Right lobe of liver (tissue), 6 donors: ENCODE results near the gene DBET. TPM values are rescaled to one million over a fixed set of nuclear protein-coding genes. Genes with fewer than 3 reads are reported as not detected.
"Not testable (repeated sequence)": the region's sequence is repeated elsewhere in the genome, so short reads cannot be mapped to it uniquely, and the experiment has no call there.

Source experiments
- ATAC-seq, 4 donors: fragments of 200-7000 bp; cut with Tn5 transposase; one replicate each; pipeline ENCODE4 v1.9.1; 2020; ENCODE audit warnings: mild to moderate bottlenecking in 4 of 4, moderate library complexity in 4 of 4
- DNase-seq, 3 donors: peaks; one replicate each; pipeline ENCODE4 v3.0.0-alpha.2; 2020
- H3K27ac ChIP-seq, 3 donors: fragments of 200-600 bp; one replicate each; pipeline ENCODE4 v1.8.0; 2022
- H3K27me3 ChIP-seq, 2 donors: fragments of 200-600 bp; one replicate each; pipeline ENCODE4 v1.8.0; 2022
- H3K36me3 ChIP-seq, 4 donors: fragments of 200-600 bp; sonication (generic) in 1 of 4; one replicate each; pipeline versions ENCODE4 v1.5.1 to v1.8.0; 2017 to 2022; ENCODE audit warnings: control low read depth in 1 of 4
- H3K4me1 ChIP-seq, 4 donors: fragments of 200-600 bp; sonication (generic) in 1 of 4; one replicate each; pipeline versions ENCODE4 v1.5.1 to v1.8.0; 2017 to 2022; ENCODE audit warnings: control low read depth in 1 of 4
- H3K4me3 ChIP-seq, 3 donors: fragments of 200-600 bp; one replicate each; pipeline ENCODE4 v1.8.0; 2022
- H3K9me3 ChIP-seq, 4 donors: fragments of 200-600 bp; sonication (generic) in 1 of 4; one replicate each; pipeline versions ENCODE4 v1.5.1 to v1.8.0; 2017 to 2022; ENCODE audit warnings: control low read depth in 1 of 4
- POLR2A ChIP-seq: fragments of 450-650 bp; IDR thresholded peaks from one replicate; pipeline ENCODE4 v1.6.1; 2017; ENCODE audit warnings: antibody characterized with exemption, mild to moderate bottlenecking
- WGBS: methylation state at CpG from one replicate; pipeline ENCODE4 v1.1.6; 2018; ENCODE audit warnings: low coverage, low lambda C conversion rate; ENCODE audit not compliant: insufficient coverage; ENCODE audit errors: missing lambda C conversion rate; 5-methylcytosine and 5-hydroxymethylcytosine counted together
- intact Hi-C, 2 donors: fragments of 100-400 bp; cut with DNase I; formaldehyde crosslinking; loops; one replicate each; pipeline versions ENCODE4 v1.11.2 to v1.14.1; 2022
- total RNA-seq, 6 experiments: library from RNA; depleted of rRNA in 2 of 6; stranded (reverse); fragments of >200 nt in 2 of 6; fragmentation: NEBNext Ultra II Directional in 3 of 6; extraction: Animal tissue kit (Norgen Biotek cat#: 25700) in 3 of 6; gene quantifications; one replicate each; pipeline versions ENCODE4 v1.1.0 to v1.2.4, GENCODE V29; 2016 to 2023
- TF ChIP-seq, protein P1 (sequence below), 4 donors: fragments of 200-600 bp in 3 of 4; fragments of 450-650 bp in 1 of 4; IDR thresholded peaks; one replicate each; pipeline versions ENCODE4 v1.5.1 to v1.8.0; 2016 to 2022; ENCODE audit warnings: antibody characterized with exemption in 4 of 4, mild to moderate bottlenecking in 2 of 4
- donor health status: DM: no; HTN: yes; CAD: no.
- donor health status: DM: no; HTN: no; CAD: no.
- donor health status: DM: no; HTN: no; CAD: no.
- donor health status: DM: no; HTN: yes; CAD: no.
- donor health status: DM: no; HTN: yes; CAD: no.

The DBET gene
- total RNA-seq, 6 experiments from 2014 or later = not detected

DNA sequence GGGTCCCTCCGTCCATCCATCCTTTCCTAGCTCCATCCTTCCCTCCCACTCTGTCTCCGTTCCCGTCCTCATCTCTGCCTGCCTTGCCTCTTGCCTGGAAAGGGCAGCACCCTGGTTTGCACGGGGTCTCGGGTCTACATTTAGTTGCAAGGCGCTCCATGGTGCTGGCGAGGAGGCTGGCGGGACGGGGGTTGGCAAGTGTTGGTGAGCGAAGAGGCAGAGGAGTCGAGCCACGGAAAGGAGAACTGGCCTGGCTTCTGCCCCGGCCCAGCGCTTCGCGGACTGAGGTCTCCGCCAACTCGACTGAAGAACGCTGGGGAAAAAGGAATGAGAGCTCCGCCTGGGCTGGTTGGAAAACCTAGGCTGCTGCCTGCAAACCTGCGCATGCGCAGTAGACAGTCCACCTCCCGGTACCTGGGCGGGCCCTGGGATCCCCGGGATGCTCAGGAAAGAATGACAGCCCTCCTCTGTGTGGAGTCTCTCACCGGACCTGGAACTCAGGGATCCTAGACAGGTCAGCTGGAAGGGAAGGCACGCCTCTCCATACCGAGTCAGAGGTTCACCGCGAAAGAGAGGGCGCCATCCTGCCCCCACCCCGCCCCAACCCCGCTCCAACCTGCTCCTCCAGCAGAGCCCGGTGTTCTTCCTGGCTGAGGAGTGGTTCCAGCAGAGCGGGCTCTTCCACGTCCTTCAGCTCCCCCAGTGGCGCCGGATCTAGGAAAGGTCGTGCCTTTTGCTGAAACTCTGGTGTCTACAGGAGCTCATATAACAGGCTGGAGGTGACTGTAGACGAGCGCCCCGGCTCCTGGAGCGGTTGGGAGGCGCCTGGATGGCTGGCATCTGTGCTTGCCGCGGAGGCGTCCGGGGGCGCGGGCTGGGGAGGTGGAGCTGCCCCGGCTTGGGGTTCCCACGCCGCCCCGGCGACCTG is 43.2 kb upstream of the DBET start:
- intact Hi-C loops = no loop called here
- WGBS = 16% methylated on average over 20 of the region's 55 CpGs
- no peak overlapping the region for H3K4me3 ChIP-seq
- H3K27me3 ChIP-seq = no peaks in the 10 kb centered on the region
- DNase-seq (peak; percentile 53 to 64 (median 62)), ATAC-seq (peak; percentile 58 to 74 (median 60))
- H3K36me3 ChIP-seq = no peaks in the 10 kb centered on the region
- no peak overlapping the region for H3K27ac ChIP-seq
- H3K9me3 ChIP-seq = no peaks in the 10 kb centered on the region
- H3K4me1 ChIP-seq = no peaks in the 10 kb centered on the region
- TF ChIP-seq, protein P1, sequence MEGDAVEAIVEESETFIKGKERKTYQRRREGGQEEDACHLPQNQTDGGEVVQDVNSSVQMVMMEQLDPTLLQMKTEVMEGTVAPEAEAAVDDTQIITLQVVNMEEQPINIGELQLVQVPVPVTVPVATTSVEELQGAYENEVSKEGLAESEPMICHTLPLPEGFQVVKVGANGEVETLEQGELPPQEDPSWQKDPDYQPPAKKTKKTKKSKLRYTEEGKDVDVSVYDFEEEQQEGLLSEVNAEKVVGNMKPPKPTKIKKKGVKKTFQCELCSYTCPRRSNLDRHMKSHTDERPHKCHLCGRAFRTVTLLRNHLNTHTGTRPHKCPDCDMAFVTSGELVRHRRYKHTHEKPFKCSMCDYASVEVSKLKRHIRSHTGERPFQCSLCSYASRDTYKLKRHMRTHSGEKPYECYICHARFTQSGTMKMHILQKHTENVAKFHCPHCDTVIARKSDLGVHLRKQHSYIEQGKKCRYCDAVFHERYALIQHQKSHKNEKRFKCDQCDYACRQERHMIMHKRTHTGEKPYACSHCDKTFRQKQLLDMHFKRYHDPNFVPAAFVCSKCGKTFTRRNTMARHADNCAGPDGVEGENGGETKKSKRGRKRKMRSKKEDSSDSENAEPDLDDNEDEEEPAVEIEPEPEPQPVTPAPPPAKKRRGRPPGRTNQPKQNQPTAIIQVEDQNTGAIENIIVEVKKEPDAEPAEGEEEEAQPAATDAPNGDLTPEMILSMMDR (IDR thresholded peaks at IDR 0.05) = no peak
- TF ChIP-seq POLR2A = no peak

DNA sequence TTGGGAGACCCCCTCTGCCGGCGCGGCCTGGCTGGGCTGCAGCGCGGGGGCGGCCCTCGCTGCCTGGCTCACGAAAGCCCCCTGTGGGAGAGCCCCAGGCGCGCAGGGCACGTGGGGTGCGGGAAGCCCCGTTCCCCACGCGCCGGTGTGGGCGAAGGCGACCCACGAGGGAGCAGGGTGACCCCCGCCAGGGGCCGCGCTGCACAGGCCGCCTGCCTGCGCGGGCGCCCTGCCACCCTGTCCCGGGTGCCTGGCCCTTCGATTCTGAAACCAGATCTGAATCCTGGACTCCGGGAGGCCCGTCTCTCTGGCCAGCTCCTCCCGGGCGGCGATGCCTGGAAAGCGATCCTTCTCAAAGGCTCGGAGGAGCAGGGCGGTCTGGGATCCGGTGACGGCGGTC is 42.3 kb upstream of the DBET start:
- H3K36me3 ChIP-seq, DNase-seq, H3K9me3 ChIP-seq, ATAC-seq, intact Hi-C loops, H3K4me3 ChIP-seq, H3K27me3 ChIP-seq, H3K27ac ChIP-seq, H3K4me1 ChIP-seq: not testable (repeated sequence)
- WGBS = 38% methylated on average over 10 of the region's 39 CpGs

DNA sequence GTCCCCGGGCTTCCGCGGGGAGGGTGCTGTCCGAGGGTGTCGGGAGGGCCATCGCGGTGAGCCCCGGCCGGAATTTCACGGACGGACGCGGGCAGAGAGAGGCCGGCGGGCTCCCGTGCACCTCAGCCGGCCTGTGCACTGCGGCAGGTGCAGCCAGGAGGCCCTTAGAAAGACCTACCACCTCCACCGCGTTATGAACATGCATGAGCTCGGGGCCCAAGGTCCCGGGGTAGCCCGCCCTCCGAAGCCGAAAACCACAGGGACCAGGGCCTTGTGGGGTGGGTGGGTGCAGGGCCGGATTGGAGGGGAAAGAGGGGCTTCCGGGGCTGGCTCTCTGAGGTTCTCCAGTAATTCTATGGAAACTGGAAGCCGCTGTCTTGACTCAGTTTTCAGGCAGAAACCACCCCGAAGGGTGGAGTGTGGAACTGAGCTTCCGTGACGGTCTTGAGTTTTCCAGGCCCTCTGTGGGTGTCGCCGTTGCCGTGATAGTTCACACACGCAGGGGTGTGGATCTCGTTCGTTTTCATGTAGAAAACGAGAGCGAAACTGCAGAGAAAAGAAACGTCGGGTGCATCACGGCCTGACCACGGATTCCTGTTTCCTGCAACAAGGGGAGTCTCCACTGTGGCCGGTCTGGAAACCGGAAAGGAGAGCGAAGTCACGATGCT is 41.6 kb upstream of the DBET start:
- 41% methylated on average over 18 of the region's 47 CpGs for WGBS
- H3K36me3 ChIP-seq, H3K27ac ChIP-seq, intact Hi-C loops, H3K27me3 ChIP-seq, DNase-seq, H3K9me3 ChIP-seq, H3K4me3 ChIP-seq, H3K4me1 ChIP-seq: not testable (repeated sequence)
- ATAC-seq = peak; percentile 35 to 78 (median 54)

DNA sequence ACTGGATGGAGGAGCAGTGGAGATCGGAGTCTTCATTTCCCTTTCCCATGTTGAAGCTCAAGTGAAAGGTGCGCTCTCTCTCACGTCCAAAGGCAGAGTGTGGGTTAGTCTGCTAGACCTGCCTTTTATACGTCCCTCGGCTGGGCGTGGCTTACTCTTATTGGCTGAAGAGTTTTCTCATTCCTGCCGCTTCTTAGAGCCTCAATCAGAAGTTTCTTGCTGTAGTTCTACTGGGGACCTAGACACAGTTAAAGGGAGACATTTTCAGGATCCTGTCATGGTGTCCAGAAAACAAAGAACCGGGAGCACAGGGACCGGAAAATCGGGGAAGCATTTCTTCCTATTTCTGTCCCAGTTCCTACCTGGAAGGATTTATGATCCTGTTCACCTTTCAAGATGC is 37.1 kb upstream of the DBET start, which contains the start of gene FRG2:
Gene FRG2, minus strand, starts transcription at position 101 of the 400 bp plus-strand sequence. Its CDS starts 52 bp downstream, at position 49.
- H3K4me3 ChIP-seq, ATAC-seq, H3K27me3 ChIP-seq, intact Hi-C loops, DNase-seq, H3K4me1 ChIP-seq, H3K27ac ChIP-seq, H3K36me3 ChIP-seq, H3K9me3 ChIP-seq: not testable (repeated sequence)
- WGBS = no CpG with 5 or more reads among the region's 10 CpGs

DNA sequence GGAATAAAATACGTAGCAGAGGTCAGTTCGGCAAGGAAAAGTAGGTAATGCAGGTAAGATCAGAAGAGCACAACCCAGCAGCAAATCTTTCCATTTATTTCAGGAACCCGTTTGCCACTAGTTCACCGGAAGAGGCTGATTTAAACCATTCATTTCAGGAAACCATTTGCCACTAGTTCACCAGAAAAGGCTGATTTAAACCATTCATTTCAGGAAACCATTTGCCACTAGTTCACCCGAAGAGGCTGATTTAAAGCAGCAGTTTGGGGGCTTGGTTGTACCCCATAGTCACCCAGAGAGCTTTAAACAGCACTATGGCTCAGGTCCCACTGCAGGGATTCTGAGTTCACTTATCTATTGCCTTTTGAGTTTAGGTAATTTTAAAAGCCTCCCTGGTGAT is 33.0 kb upstream of the DBET start:
- H3K27ac ChIP-seq, H3K9me3 ChIP-seq, H3K27me3 ChIP-seq, DNase-seq, H3K4me1 ChIP-seq, H3K4me3 ChIP-seq, ATAC-seq, H3K36me3 ChIP-seq, intact Hi-C loops: not testable (repeated sequence)
- 0% methylated on average over 1 of the region's 5 CpGs for WGBS

DNA sequence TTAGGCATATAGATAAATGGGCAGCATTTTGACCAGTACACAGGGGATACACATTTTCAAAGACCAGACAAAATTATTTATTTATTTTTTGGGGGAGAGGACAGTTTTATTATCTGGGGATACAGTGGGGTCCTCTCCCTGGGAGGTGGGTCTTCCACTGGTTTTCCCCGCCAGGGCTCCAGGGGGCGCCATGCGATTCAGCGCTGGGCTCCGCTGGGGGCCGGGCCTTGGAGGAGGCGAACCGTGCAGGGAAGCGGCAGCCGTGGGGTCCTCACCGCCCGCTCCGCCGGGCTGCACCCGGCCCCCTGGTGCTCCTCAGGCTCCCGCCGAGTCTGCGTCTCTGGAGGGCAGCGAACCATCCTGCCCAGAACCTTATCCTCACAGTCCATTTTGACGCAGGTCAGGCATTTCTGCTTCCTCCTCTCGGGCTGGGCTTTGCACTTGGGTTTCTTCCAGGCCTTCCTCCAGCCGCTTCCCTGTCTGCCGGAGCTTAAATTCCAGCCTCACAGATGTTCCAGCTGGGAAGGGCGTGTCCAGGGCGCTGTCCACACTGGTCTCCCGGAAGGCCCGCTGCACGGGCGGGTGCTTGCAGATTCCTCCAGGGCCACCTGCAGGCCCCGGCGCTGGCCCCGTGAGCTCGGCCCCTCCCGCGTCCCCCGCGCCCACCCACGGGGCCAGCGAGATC is 26.5 kb upstream of the DBET start:
- ATAC-seq, H3K27ac ChIP-seq, H3K36me3 ChIP-seq, DNase-seq, H3K9me3 ChIP-seq, intact Hi-C loops, H3K4me3 ChIP-seq, H3K27me3 ChIP-seq, H3K4me1 ChIP-seq: not testable (repeated sequence)
- 0% methylated on average over 2 of the region's 39 CpGs for WGBS

DNA sequence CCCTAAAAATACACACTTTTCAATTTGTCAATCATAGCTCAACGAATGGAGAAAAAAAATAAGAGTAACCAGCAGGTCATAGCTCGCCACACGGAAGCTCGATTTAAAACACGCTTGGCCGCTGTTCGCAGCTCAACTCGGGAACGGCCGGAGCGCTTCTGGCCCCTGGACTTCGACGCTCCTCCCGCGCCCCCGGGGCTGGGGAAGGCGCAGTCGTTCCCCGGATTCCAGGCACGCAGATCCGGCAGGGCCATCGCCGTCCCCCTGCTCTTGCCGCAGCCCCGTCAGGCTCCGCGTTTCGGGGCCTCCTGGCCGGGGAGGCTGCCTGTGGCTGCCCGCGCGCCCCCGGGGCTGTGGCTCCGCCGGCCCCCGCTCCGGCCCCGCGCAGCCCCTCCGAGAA is 23.4 kb upstream of the DBET start:
- H3K36me3 ChIP-seq, H3K4me1 ChIP-seq, H3K9me3 ChIP-seq, H3K27me3 ChIP-seq, intact Hi-C loops, H3K4me3 ChIP-seq, DNase-seq, H3K27ac ChIP-seq, ATAC-seq: not testable (repeated sequence)
- WGBS = 31% methylated on average over 23 of the region's 40 CpGs

DNA sequence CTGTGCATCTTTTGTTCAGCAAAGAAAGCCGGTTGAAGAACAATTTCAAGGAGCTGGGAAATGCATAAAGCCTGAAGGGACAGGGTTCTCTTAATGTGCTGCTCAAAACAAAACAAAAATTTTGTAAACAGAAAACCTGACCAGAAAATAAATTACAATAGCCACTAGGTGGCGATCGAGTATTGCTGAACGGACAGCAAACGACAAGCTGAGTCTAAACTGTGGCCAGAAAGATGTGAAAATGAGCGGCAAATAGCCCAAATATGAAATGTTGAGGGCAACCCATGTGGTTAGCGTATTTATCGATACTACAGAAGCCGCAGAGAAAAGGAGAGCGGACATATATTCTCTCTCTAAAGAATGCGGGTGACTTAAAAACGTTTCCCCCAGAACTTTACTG is 16.7 kb upstream of the DBET start:
- intact Hi-C loops, H3K9me3 ChIP-seq, H3K36me3 ChIP-seq, H3K27me3 ChIP-seq, DNase-seq, H3K4me1 ChIP-seq, H3K4me3 ChIP-seq, H3K27ac ChIP-seq: not testable (repeated sequence)
- WGBS = 9% methylated on average over 1 of the region's 12 CpGs
- peak in 1 of 4 donors; percentile 41 for ATAC-seq

DNA sequence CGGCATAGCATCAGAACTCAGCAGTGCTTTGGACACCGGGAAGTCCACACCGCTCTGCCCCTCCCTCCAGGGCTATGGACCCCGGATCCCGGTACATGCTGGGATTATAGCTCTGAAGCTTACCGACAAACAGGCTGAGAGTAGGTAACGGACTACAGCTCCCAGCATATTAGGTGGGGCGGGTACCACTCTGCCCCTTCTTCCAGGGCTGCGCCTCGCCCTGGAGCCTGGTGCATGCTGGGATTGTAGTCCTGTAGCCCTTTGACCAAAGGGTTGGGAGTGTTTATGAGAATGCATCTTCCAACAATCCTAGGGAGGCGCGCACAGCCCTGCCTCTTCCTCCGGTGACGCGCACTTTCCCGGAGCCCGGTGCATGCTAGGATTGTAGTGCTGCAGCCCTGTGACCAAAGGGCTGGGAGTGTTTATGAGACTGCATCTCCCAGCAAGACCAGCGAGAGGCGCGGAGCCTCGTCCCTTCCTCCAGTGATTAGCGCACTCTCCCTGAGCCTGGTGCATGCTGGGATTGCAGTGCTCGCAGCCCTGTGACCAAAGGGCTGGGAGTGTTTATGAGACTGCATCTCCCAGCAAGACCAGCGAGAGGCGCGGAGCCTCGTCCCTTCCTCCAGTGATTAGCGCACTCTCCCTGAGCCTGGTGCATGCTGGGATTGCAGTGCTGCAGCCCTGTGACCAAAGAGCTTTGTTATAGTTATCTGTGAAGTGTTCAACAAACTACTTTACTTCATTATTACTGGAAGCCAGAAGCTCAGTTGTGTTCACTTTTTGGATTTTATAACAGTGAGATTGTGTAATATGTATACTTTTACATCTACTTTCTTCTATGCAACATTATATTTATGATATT is 14.7 kb upstream of the DBET start:
- H3K4me3 ChIP-seq, H3K36me3 ChIP-seq, H3K27ac ChIP-seq, H3K27me3 ChIP-seq, DNase-seq, intact Hi-C loops, H3K4me1 ChIP-seq, H3K9me3 ChIP-seq: not testable (repeated sequence)
- ATAC-seq = peak in 2 of 4 donors; percentile 50 to 63
- WGBS = 0% methylated on average over 1 of the region's 28 CpGs
